Stimulated activated CD8-positive, alpha-beta memory T cell treated with anti-CD3 and anti-CD28 coated beads, Interleukin-12 subunit alpha, Interleukin-12 subunit beta, amount 100 ng/mL, for 1 hour (primary cell): Measurements from ENCODE around the gene UBAC2.

Experiments
- DNase-seq: peaks from one replicate; pipeline ENCODE4 v3.0.0-alpha.2; 2020; ENCODE audit warnings: low read depth

UBAC2 gene

DNA sequence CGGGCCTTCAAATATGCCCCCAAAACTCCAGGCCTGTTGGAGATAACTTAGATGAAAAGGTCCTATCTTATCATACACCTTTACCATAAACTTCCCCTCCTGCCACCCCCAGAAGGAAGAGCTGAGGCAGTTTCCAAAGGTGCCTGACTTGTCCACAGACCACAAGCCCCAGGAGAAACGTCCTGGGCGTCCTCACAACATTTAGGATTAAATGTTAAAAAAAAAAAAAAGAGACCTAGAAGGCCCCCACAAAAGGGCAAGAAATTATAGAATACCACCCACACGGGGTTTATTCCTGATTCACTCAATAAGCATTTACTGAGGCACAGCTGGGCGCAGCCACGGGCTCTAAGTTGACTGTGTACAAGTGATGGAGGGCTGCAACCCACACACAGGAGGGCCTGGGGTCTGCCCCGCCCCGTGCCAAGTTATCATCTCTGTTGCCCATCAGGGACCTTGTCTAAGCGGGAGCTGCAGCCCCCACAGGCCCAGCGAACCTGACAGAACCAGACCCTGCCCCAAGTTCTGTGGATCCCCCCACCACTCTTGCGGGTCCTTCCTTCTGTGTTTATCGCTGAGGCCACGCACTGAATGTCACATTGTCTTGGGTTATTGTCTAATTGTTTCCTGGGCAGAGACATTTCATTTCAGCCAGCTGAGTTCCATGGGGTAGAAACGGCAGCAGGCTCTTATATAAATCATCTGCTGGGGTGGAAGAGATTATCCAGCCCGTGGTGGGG is 217.6 kb downstream of the UBAC2 start:
- no peak for DNase-seq

DNA sequence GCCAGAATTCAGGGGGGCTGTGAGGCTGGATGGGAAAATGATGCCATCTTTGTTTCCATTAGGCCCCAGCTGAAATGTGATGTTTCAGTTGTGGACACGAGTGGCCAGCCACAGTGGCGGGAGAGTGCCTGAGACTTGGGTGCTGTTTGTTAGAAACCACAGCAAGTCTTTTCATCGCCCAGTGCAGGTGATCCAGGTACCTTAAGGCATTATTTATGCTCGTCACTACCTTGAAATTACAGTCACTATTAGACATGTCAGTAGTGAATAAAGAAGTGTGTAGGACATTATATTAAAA is 218.1 kb downstream of the UBAC2 start:
- no peak for DNase-seq

DNA sequence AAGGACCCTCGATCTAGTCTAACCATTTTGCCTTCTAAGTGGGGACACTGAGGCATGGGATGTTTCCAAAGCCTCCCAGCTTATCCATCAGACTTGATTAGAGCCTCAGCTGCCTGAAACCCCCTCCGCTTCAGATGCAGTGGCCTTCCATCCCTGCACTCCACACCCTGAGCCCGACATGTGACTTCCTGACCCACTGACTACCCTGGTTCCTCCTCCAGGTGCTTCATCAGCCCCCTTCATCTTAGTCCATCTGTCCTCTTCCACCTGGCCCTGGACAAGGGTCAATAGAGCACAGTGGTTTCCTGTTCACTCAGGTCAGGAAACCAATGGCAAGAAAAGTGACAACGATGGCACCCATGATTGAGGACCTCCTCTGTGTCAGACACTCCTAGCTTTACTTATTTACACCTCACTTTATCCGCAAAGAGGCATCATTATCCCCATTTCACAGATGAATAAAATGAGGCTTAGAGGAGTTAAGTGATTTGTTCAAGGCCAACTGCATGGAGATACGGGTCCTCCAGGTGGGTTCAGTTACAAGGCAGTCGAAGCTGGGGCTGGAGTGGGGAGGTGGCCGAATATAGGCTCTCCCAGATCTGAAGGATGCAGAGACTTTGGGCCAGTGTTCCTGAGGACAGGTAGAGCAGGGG is 219.1 kb downstream of the UBAC2 start:
- no peak for DNase-seq

DNA sequence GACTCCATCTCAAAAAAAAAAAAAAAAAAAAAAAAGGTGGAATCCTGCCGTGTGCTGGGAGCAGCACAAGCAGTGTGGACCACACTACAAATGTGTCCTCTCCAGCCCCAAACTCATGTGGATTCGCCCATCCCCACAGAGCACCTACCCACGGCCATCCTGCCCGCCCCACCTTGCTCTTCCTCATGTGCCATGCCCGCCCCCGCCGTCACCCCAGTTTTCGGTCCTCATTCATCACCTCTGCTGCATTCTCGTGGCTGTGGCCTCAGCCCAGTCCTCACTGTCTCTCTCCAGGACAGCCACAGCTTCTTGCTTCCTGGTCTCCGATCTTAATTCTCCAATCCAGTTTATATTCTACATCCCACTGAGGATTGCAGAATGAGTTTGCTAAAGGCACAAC is 220.6 kb downstream of the UBAC2 start:
- no peak for DNase-seq

DNA sequence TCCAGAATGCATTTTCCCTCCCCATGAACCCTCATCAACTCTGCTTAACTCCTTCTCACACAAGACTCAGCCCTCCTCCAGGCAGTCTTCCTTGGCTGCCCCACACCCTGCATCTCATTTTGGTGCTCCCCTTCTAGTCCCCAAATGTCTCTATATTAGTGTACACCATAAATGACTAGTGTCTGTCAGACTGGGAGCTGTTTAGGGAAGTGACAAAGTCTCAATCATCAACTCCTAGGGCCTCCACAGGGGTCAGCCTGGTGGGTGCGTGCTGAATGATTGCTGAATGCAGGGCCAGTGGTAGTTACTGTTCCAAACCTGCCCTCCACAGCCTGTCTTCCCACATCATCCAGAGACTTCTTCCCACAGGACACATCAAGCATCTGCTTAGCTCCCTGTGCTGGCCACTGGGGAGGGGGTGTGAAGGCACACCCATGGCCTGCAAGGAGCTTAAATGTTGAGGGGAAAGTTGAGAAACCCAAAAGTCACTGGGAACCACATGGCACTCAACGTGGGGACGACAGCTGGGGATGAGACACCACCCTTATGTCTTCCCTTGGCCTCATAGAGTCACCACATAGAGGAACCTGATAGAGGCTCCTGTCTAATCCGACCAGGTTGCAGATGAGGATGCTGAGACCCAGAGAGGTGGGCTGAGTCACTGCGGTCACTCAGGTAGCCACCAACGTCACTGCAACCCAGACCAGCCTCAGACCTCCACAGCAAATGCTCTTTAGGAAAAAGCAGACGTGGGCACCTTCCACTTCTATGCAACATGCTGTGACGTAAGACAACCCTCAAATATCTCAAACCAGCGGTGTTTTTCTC is 221.3 kb downstream of the UBAC2 start:
- DNase-seq: no peak

DNA sequence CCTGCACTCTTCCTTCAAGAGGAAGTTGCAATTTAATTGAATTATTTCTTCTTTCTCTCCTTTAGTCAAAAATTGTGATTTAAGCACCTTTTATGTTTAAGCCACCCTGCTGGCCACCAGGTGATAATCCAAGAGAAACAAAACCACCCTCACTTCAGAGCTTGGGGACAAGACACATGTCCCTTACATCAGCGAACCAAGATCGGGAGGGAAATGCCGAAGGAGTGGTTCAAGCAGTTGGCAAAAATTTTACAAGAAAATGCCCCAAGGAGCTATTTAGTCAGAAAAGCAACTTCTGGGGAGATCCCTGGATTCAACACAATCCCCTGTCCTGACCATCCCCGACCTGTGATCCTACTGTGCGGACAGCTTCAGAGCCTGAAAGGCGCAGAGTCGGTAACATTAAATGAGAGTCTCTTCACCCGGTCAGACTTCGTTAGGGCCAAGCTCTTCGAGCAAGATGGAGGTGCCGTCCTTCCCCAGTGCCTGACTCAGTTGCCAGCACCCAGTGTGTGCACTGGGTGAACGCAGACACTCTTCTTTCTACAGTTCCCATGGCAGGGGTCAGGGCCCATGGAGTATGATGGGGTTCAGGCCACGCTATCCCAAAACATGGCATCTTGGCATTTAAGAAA is 222.0 kb downstream of the UBAC2 start:
- no peak for DNase-seq

DNA sequence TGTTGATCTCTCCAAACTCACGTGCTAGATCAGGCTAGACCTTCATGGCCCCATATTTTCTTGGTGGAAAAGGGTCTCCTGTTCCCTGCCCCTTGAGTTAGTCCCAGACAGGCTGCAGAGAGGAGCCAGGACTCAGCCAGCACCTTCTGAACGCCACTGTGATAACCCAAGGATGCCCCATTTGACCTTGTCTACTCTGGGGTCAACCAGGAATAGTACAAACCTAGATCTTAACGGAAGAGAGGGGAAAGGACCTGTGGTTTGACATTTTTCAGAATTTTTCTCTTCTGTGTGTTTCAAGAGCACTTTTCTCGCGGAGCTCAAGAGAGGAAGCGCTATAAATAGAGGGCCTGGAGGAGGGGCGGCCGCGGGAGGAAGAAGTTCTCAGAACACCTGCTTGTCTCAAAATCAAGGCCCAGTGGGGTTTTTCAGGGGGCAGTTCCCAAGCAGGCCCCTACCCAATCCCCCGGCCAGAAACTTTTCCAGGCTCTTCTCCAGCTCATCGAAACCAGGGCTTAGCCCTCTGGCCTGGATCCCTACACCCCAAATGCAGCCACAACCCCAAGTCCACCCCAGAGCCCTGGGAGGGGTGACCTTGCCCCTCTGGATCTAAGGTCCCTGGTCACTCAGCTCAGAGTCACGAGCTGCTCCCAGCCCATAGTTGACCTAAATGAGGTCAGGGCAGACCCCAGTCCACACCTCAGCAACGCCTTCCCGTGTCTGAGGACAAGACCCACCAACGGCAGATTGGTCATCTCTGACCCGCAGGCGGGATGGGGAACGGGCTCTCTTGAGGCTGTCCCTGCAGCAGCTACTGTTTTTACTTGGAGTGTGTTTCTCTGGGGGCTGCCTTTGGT is 225.1 kb downstream of the UBAC2 start:
- DNase-seq: no peak

DNA sequence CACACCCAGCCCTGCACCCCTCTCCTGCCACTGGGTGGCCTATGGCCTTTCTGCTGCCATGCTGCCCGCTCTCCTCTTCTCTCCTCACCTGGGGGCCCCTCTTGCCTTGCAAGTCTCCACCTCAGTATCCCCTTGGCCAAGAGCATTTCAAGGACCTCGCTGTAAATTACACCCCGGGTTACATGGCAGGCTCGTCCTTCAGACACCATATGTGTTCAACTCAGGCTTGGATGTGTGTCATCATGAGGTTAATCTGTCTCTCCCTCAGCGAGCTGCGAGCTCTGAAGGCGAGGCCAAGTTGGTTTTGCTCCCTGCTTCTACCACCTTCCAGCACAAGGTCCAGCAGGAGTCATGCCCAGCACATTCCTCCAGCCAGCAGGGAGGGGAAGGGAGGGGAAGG is 225.8 kb downstream of the UBAC2 start:
- DNase-seq: no peak

DNA sequence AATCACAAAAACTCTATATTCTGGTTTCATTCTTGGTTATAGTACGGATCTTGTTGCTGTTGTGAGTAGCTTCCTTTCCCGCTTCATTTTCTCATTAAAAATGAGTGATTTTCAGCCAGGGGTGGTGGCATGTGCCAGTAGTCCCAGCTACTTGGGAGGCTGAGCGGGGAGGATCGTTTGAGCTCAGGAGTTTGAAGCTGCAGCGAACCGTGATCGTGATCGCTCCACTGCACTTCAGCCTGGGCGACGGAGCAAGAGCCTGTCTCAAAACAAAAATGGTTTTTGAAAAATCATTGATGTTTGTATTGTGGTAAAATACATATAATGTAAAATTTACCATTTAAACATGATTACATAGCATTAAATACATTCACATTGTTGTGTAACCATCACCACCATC is 229.0 kb downstream of the UBAC2 start:
- DNase-seq: no peak

DNA sequence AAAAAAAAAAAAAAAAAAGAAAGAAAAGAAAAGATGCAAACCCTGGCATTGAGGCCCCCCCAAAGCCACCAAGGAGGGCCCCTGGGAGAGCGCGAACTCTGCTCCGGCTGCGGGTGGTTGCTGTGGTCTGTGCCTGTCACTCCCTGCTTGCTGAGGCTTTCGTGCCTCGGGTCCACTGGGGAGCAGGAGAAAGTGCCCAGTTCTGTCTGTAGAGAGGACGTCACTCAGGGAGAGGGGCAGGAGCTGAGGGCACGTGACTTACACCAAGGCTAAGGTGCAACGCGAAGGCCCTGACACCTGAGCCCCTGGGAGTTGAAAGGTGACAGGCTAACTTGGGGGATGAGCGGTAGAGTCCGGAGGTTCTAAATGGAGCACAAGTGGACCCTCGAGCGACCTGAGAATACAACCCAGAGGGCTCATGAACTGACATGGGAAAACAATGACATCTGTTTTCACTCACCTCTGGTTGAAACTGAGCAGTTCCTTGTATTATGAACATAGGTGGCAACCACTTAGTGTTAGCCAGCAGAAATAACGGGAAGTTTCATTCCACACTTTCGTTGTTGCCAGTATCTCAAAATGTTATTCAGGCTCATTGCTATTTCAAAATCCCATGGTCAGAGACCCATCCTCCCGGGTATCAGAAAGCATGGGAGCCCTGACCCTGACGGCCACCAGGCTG is 231.4 kb downstream of the UBAC2 start:
- DNase-seq: no peak

DNA sequence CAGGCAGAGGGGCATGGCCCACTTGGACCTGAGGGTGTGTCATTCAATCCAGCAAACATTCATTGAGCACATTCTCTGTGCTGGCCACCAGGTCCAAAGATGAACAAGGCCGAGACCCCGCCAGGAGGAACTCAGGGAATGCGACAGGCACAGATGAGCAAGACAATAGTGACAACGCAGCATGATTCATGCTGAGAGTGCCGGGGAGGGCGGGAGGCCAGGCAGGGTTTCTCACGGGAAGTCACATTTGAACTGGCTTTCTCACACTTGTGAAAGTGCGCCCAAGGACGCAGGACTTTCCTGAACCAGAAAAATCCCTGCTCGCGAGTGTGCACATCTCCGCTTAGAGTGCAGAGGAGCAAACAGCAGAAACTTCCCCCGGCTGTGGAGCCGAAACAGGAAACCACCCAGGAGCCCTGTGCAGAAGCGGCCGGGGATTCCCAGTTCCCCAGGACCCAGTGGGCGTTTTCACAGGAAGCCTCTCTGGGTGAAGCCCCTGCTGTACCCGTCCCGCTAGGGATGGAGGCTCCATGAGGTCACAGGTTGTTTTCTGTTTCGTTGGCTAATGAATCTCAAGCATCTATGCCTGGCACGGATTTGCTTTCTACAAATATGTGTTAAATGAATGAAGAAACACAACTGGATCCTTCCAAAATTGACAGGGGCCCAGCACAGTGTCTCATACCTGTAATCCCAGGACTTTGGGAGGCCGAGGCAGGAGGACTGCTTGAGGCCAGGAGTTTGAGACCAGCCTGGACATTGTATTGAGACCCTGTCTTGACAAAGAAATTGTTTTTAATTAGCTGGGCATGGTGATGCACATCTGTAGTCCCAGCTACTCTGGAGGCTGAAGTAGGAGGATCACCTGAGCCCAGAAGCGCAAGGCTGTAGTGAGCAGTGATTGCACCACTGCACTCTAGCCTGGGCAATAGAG is 232.2 kb downstream of the UBAC2 start:
- peak; percentile 65 for DNase-seq

DNA sequence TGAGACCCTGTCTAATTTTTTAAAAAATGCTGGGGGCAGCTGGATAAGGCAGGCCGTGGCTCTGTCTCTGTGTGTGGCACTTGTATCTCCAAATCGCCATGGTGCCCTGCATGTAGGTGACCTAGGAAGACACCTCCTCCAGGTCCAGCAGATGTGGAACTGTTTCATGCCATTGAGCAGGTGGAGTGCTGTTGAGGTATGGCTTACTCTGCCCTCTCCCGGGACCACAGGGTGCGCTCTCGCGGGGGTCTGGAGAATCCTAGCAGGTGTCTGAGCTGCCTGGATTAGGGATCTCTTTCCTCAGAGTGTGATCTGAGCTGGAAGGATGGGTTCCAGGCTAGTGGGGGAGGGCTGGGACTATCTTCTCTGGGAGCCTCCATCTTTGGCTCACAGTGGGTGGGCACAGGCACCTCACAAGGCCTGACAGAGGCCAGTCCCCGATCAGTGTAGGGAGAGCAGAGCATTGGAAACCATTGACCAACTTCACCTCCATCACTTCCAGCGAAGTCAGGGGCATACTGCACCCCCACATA is 233.0 kb downstream of the UBAC2 start:
- no peak for DNase-seq

DNA sequence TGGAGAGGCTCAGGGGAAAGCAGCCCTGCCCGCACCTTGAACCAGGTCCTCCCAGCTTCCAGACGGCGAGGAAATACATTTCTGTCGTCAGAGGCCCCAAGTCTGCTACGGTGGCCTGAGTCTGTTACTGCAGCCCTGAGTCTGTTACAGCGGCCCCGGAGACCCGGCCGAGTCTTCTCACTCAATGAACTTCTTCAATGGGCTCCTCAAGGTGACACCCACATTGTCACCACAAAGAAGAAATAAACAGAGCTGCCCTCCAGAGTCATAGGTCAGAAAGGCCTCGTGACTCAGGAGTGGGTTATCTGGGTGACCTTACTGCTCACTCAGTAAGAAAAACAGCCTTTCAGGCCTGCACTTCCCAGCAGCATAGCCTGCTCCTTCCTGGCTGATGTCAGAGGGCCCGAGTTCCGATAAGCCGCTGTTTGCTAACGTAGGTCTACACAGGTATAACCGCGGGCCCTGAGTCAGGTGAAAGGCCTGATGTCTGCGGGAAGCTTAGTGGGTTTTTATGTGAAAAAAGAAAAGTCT is 233.7 kb downstream of the UBAC2 start:
- peak; percentile 69 for DNase-seq

DNA sequence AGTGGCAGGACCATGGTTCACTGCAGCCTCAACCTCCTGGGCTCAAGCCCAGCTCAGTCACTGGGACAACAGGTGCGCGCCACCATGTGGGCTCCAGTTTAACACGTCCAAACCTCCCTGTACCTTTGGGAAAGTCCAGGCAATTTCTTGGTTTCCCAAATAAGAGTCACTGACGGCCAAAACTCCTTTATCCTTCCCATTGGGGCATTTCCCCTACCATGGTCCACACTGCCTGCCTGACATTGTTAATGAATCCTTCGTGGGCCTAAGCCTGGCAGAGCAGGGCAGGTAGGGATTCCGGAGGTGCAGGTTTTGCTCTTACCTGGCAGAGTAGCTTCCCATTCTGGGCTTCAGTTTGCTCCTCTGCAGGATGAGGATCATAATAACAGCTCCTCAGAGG is 234.5 kb downstream of the UBAC2 start:
- DNase-seq: no peak

DNA sequence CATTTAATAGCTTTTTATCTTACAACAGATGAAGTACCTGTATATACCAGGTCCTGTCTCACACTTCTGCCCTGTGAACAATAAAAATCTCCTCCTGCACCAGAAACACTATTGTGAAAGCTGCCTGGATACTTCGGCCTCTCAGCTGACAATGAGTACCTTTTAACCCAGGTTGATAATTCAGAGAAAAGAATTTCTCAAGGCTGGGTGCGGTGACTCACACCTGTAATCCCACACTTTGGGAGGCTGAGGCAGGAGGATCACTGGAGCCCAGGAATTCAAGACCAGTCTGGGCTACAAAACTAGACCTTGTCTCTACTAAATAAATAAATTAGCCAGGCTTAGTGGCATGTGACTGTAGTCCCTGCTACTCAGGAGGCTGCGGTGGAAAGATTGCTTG is 235.3 kb downstream of the UBAC2 start:
- no peak for DNase-seq
